ENCODE data around the gene JAM3.
"Not testable (repeated sequence)": the region's sequence is repeated elsewhere in the genome, so short reads cannot be mapped to it uniquely, and the experiment has no call there.

The JAM3 gene

DNA sequence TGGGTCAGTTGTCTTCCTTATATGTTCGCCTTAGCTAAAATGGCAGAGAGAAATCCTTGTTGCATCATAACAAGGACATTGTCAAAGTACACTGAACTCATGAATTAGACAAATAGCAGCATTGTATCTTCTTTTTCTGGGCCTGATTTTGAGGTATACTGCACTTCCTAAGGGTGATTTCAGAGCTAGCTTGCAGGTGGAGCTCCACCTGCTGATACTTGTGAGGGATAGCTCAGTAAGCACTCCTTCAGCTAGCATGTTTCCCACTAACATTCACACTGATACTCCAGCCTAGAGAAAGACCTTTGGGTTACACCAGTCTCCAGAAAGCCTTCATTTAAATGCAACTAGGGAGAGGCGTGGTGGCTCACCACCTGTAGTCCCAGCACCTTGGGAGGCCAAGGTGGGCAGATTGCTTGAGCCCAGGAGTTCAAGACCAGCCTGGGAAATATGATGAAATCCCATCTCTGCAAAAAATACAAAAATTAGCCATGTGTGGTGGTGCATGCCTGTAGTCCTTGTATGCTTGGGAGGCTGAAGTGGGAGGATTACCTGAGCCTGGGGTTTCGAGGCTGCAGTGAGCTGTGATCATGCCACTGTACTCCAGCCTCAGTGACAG, 29.8 kb downstream of the JAM3 start:
- H3K36me3 Mint-ChIP-seq = no peaks in the 10 kb centered on the region
- ATAC-seq = peak; percentile 58
- H3K4me1 Mint-ChIP-seq = peaks cover 26% of the 10 kb centered on the region
- H3K27ac Mint-ChIP-seq = no peak overlapping the region
- no peaks in the 10 kb centered on the region for H3K9me3 Mint-ChIP-seq
- H3K4me3 Mint-ChIP-seq = no peak overlapping the region
- H3K27me3 Mint-ChIP-seq = no peaks in the 10 kb centered on the region

- Mint-ChIP-seq H3K4me3 (no peak overlapping the region), H3K27me3 (no peaks in the 10 kb centered on the region), H3K4me1 (peaks cover 21% of the 10 kb centered on the region), H3K9me3 (no peaks in the 10 kb centered on the region), H3K36me3 (no peaks in the 10 kb centered on the region), H3K27ac (no peak overlapping the region)
- no peak for ATAC-seq
These were observed 31.3 kb downstream of the JAM3 start for GRCh38 chr11:134100171-134100570.

GRCh38 chr11:134101282-134101681, 32.4 kb downstream of the JAM3 start:
- H3K4me1 Mint-ChIP-seq = peaks cover 17% of the 10 kb centered on the region
- H3K27ac Mint-ChIP-seq = no peak overlapping the region
- no peak for ATAC-seq

GRCh38 chr11:134110252-134110815, 41.5 kb downstream of the JAM3 start:
- no peak for ATAC-seq
- Mint-ChIP-seq H3K27ac (no peak overlapping the region), H3K4me3 (no peak overlapping the region), H3K4me1 (peaks cover 18% of the 10 kb centered on the region), H3K9me3 (peaks cover 8% of the 10 kb centered on the region), H3K36me3 (peaks cover 38% of the 10 kb centered on the region), H3K27me3 (no peaks in the 10 kb centered on the region)

More at GRCh38 chr11:134101282-134101681, 32.4 kb downstream of the JAM3 start:
- H3K27me3 Mint-ChIP-seq = no peaks in the 10 kb centered on the region
- no peaks in the 10 kb centered on the region for H3K9me3 Mint-ChIP-seq
- H3K36me3 Mint-ChIP-seq = no peaks in the 10 kb centered on the region
- no peak overlapping the region for H3K4me3 Mint-ChIP-seq

- Mint-ChIP-seq H3K4me1 (peaks cover 29% of the 10 kb centered on the region), H3K36me3 (peaks cover 32% of the 10 kb centered on the region)
- H3K27me3 Mint-ChIP-seq, H3K9me3 Mint-ChIP-seq, H3K27ac Mint-ChIP-seq, H3K4me3 Mint-ChIP-seq, ATAC-seq: not testable (repeated sequence)
These were observed 44.9 kb downstream of the JAM3 start for GRCh38 chr11:134113787-134114186.

DNA sequence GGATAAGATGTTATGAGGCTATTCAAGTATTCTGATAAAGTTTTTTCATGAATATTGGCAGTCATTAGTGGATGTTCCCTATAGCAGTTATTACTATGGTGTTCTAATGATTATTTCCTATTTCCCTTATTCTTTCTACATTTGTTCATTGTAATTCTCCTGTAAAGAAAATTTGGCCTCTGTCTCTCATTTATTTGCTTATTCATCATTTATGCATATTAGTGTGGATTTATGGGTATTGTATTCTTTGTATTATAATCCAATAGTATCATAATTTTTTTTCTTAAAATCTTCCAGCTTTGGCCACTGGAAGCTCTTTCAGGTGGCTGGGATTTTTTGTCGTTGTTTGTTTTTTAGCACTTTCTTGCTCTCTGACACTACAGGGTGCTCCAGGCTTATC, 47.3 kb downstream of the JAM3 start:
- H3K27me3 Mint-ChIP-seq = no peaks in the 10 kb centered on the region
- no peak for ATAC-seq
- no peak overlapping the region for H3K27ac Mint-ChIP-seq
- peaks cover 25% of the 10 kb centered on the region for H3K4me1 Mint-ChIP-seq
- no peak overlapping the region for H3K4me3 Mint-ChIP-seq
- peaks cover 10% of the 10 kb centered on the region for H3K36me3 Mint-ChIP-seq
- no peaks in the 10 kb centered on the region for H3K9me3 Mint-ChIP-seq

DNA sequence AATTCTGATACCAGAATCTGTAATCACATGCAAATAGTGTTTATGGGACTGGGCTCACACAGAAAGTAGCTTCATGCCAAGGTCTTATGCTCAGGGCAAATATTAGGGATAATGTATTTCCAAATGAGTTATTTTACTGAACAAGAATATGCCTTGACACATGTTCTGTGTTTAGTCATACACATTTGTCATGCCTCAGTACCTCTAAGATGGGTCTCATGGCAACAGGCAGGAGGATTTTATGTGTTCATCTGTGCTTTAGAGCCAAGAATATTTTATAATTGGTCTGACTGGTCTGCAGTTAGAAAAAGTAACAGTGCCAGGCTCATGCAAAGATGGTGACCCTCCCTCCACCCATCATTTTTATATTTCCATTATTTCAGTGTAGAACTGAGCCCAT, 49.1 kb downstream of the JAM3 start:
- Mint-ChIP-seq H3K27ac (no peak overlapping the region), H3K4me3 (no peak overlapping the region), H3K36me3 (no peaks in the 10 kb centered on the region), H3K27me3 (no peaks in the 10 kb centered on the region), H3K4me1 (peaks cover 20% of the 10 kb centered on the region), H3K9me3 (no peaks in the 10 kb centered on the region)
- no peak for ATAC-seq

DNA sequence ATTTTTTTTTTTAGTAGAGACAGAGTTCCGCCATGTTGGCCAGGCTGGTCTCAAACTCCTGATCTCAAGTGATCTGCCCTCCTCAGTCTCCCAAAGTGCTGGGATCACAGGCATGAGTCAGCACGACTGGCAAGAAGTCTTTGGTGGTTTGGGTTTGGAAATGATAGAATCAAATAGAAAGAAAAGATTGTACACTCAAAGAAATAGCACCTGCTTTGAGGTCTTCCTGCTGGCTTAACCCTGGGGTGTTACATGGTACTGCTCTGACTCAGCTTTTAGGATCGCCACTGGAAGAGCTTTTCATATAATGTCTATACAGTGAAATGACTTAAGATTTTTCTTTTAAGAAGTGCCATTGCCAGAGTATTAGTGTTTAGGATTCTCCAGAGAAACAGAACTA, 50.2 kb downstream of the JAM3 start:
- H3K36me3 Mint-ChIP-seq = peaks cover 4% of the 10 kb centered on the region
- no peak for ATAC-seq
- H3K9me3 Mint-ChIP-seq = no peaks in the 10 kb centered on the region
- H3K4me3 Mint-ChIP-seq = no peak overlapping the region
- no peak overlapping the region for H3K27ac Mint-ChIP-seq
- no peaks in the 10 kb centered on the region for H3K27me3 Mint-ChIP-seq
- peaks cover 20% of the 10 kb centered on the region for H3K4me1 Mint-ChIP-seq

DNA sequence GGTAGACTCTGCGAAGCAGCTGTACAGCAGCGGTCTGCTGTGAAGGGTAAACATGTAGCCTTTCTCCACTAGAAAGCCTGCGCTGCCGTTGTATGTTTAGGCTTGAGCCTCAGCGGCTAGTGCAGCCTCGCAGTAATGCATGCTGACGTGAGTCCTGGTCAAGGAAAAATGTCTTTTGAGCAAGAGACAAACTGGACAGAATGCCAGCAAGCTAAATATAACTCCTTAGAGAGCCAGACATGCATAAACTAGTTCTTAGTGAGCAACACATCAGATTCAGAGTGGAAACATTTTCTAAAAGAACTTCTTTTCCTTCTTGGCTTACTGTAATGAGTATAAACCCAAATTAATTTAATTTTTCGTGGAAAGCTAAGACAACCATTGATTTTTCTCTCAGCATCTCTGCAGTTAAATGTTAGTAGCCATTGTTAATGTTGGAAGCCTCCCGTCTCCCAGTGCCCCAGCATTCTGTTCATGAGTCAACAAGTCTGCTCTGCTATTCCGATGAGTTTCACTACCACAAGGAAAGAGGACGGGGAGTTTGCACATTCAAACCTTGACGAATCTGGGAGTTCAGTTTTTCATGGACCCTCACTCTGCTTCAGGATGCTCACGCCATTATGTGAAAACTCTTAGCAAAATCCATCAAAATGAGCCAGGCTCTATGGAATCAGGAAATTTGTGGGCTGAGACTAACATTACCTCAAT, 51.4 kb downstream of the JAM3 start:
- ATAC-seq = no peak
- H3K27me3 Mint-ChIP-seq = no peaks in the 10 kb centered on the region
- peaks cover 9% of the 10 kb centered on the region for H3K36me3 Mint-ChIP-seq
- H3K9me3 Mint-ChIP-seq = no peaks in the 10 kb centered on the region
- no peak overlapping the region for H3K27ac Mint-ChIP-seq
- peaks cover 21% of the 10 kb centered on the region for H3K4me1 Mint-ChIP-seq
- no peak overlapping the region for H3K4me3 Mint-ChIP-seq

- H3K36me3 Mint-ChIP-seq = peaks cover 13% of the 10 kb centered on the region
- H3K27me3 Mint-ChIP-seq = no peaks in the 10 kb centered on the region
- H3K27ac Mint-ChIP-seq = no peak overlapping the region
- H3K4me3 Mint-ChIP-seq = no peak overlapping the region
- no peak for ATAC-seq
- H3K4me1 Mint-ChIP-seq = peaks cover 24% of the 10 kb centered on the region
- H3K9me3 Mint-ChIP-seq = no peaks in the 10 kb centered on the region
These were observed 52.2 kb downstream of the JAM3 start for GRCh38 chr11:134120921-134121526.

DNA sequence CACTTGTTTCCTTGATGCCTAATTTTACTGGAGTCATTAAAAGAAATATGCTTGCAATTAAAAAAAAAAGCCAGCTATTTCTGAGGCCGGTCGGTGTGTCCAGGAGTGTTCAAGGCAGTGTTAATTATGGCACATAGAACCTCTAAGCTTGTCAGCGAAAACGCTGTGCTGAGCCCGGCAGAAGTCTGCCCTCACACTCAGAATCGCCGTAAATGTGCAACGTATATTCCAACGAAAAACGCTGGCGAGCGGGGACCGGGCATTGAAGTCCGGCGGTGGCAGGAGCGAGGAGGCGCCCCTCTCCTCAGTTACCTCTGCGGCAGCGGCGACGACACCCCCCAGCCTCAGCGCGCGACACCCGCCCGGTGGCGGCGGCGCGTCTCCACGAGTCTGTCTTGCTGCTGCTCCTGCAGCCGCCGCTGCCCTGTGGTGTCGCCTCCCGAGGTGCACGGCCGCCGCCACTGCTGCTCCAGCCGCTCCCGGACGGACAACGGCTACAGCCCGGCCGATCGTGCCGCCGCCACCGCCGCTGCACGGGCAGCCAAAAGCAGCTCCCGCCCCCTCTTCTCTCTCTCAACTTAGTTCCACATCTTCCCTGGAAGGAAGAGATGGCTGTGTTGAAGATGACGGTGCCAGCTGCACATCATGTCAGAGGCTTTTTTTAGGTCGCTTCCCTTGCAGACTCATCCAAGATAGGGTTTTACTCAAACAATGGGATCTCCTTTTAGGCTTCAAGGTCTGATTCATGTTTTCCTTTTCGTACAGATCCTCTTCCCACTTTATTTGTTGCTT, 56.0 kb downstream of the JAM3 start:
- H3K4me3 Mint-ChIP-seq = peak overlapping the region; percentile 67
- ATAC-seq = no peak
- H3K36me3 Mint-ChIP-seq = peaks cover 30% of the 10 kb centered on the region
- H3K27ac Mint-ChIP-seq = no peak overlapping the region
- H3K9me3 Mint-ChIP-seq = no peaks in the 10 kb centered on the region
- peaks cover 12% of the 10 kb centered on the region for H3K4me1 Mint-ChIP-seq
- H3K27me3 Mint-ChIP-seq = no peaks in the 10 kb centered on the region

DNA sequence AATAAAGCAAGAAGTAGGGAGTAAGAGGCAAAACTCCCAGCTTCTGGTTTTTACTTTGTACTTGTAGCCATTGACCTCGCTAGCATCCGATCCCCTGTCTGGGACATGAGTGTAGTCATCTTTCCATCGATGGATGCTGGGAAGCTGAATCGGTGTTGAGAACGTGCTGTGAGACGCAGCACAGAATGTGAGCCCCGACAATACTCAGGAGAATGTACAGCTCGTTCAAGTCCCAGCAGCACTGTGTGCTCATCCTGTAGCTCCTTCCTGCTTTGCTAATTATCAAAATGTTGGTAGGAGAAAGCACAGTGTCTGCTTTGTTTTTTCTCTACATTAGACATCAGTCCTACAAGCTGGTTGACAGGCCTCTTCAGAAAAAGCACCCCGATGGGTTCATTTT, 56.6 kb downstream of the JAM3 start:
- peak overlapping the region; percentile 31 for H3K4me3 Mint-ChIP-seq
- H3K9me3 Mint-ChIP-seq = no peaks in the 10 kb centered on the region
- H3K4me1 Mint-ChIP-seq = peaks cover 12% of the 10 kb centered on the region
- no peak for ATAC-seq
- no peaks in the 10 kb centered on the region for H3K27me3 Mint-ChIP-seq
- no peak overlapping the region for H3K27ac Mint-ChIP-seq
- peaks cover 30% of the 10 kb centered on the region for H3K36me3 Mint-ChIP-seq

DNA sequence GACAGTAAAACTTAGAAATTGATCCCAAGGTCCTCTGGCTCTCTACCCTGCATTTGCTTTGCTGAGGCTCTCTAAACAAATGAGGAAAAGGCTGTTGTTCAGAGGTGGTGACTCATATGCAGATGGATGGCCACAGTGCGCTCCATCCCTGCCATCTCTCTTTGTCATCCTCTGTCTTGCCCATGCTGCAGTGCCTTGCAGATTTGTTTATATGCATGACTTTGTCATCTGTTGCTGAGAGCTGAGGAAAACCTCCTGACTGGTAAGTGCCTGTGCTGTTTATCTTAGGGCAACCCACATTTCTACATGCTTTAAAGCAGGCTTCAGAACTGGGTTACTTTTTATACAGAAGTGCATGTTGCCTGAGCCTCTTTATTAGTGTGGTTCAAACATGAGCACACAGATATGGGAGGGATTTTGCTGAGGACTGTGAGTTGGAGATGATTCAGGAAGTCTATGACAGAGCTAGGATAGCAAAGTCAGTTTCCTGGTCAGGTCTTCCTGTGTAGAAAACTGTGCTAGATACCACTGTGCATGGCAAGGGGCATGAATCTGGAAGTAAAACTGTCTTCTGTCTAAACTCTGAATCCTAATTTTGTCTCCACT, 57.4 kb downstream of the JAM3 start:
- peaks cover 33% of the 10 kb centered on the region for H3K36me3 Mint-ChIP-seq
- no peaks in the 10 kb centered on the region for H3K27me3 Mint-ChIP-seq
- H3K9me3 Mint-ChIP-seq = peaks cover 3% of the 10 kb centered on the region
- no peak overlapping the region for H3K4me3 Mint-ChIP-seq
- peaks cover 12% of the 10 kb centered on the region for H3K4me1 Mint-ChIP-seq
- no peak overlapping the region for H3K27ac Mint-ChIP-seq
- no peak for ATAC-seq

- H3K36me3 Mint-ChIP-seq = peaks cover 45% of the 10 kb centered on the region
- no peaks in the 10 kb centered on the region for H3K27me3 Mint-ChIP-seq
- H3K27ac Mint-ChIP-seq = no peak overlapping the region
- peaks cover 17% of the 10 kb centered on the region for H3K9me3 Mint-ChIP-seq
- H3K4me3 Mint-ChIP-seq = no peak overlapping the region
- no peaks in the 10 kb centered on the region for H3K4me1 Mint-ChIP-seq
- no peak for ATAC-seq
These were observed 62.9 kb downstream of the JAM3 start for GRCh38 chr11:134131628-134132244.

Measured in stimulated activated memory B cell treated with anti-CD40 and anti-IgM and Interleukin-4, amounts not matched to agents 10 μg/mL and 1 μg/mL and 100 μg/mL, for 72 hours (primary cell).